DND-41 (cell line): Measurements from ENCODE around the gene MYCBPAP.

ENCODE experiments used
- ATAC-seq: fragments of 200-7000 bp; cut with Tn5 transposase; 3 replicates; pipeline ENCODE4 v1.9.1; 2021; ENCODE audit warnings: low read depth; ENCODE audit not compliant: insufficient read depth
- DNase-seq: peaks from one replicate; pipeline ENCODE4 v3.0.0-alpha.2; 2020
- H2AFZ ChIP-seq: 2 replicates; pipeline ENCODE4 v1.6.0; 2012; ENCODE audit warnings: low read depth, low read length
- H3K27ac ChIP-seq: 2 replicates; pipeline ENCODE4 v1.5.1; 2012; ENCODE audit warnings: low read length, inconsistent platforms
- H3K27me3 ChIP-seq: fragments of 200-600 bp; sonication (generic); 2 replicates; pipeline ENCODE4 v1.6.0; 2012; ENCODE audit warnings: low read length, mild to moderate bottlenecking, inconsistent platforms; ENCODE audit not compliant: insufficient read depth, poor library complexity
- H3K36me3 ChIP-seq: 2 replicates; pipeline ENCODE4 v1.5.1; 2012; ENCODE audit warnings: low read length, inconsistent platforms; ENCODE audit not compliant: insufficient read depth
- H3K4me1 ChIP-seq: 2 replicates; pipeline ENCODE4 v1.5.1; 2012; ENCODE audit warnings: mild to moderate bottlenecking, low read length; ENCODE audit not compliant: insufficient read depth
- H3K4me2 ChIP-seq: 2 replicates; pipeline ENCODE4 v1.6.0; 2012; ENCODE audit warnings: mild to moderate bottlenecking, moderate library complexity, low read length, inconsistent platforms; ENCODE audit not compliant: insufficient read depth
- H3K4me3 ChIP-seq, 2 experiments: fragments of 200-600 bp in 1 of 2; shearing (Covaris generic) in 1 of 2; 2 replicates each; pipeline ENCODE4 v1.5.1; 2012 to 2016; ENCODE audit warnings: inconsistent platforms in 2 of 2, low read length in 2 of 2, mild to moderate bottlenecking in 2 of 2, low read depth in 1 of 2, moderate library complexity in 1 of 2
- H3K79me2 ChIP-seq: 2 replicates; pipeline ENCODE4 v1.6.0; 2012; ENCODE audit warnings: low read length, inconsistent platforms; ENCODE audit not compliant: insufficient read depth
- H3K9ac ChIP-seq: 2 replicates; pipeline ENCODE4 v1.6.0; 2012; ENCODE audit warnings: low read depth, mild to moderate bottlenecking, inconsistent platforms, low read length, moderate library complexity
- H3K9me3 ChIP-seq: 2 replicates; pipeline ENCODE4 v1.5.1; 2012; ENCODE audit warnings: low read length, moderate library complexity, mild to moderate bottlenecking, inconsistent platforms; ENCODE audit not compliant: insufficient read depth, severe bottlenecking
- H4K20me1 ChIP-seq: 2 replicates; pipeline ENCODE4 v1.6.0; 2012; ENCODE audit warnings: low read length; ENCODE audit not compliant: insufficient read depth
- EZH2 ChIP-seq: IDR thresholded peaks from 3 replicates; pipeline ENCODE4 v1.6.1; 2012; ENCODE audit warnings: borderline replicate concordance, low read depth, mild to moderate bottlenecking, moderate library complexity, low read length, inconsistent platforms; ENCODE audit not compliant: severe bottlenecking
- TF ChIP-seq, protein P1 (sequence below): IDR thresholded peaks from 2 replicates; pipeline ENCODE4 v1.5.1; 2012; ENCODE audit warnings: borderline replicate concordance, low read length, moderate library complexity, mild to moderate bottlenecking; ENCODE audit not compliant: poor library complexity, severe bottlenecking; ENCODE audit errors: extremely low read depth

MYCBPAP gene

DNA sequence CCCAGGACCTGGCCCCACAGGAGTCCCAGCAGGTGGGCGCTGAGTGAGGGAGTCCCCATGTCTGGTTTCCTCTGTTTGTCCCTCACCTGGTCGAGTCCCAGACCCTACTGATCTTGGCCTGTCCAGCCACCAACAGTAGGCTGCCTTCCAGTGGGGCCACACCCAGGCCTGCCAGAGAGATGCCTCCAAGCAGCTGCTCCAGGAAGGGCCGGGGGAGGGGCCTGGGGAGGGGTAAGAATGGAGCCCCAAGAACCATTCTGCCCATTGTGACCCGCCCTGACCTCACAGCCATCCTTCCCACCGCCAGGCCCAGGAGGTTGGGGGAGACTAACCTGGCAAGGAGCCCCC lies 39.5 kb downstream of the MYCBPAP start:
- Histone ChIP-seq H3K27ac (peak overlapping the region; percentile 58; the same call in 1 of the 2 replicates), H3K79me2 (no peaks in the 10 kb centered on the region), H3K36me3 (no peaks in the 10 kb centered on the region), H3K27me3 (no peaks in the 10 kb centered on the region), H3K9ac (peak overlapping the region; percentile 66), H3K4me2 (peak overlapping the region; percentile 71), H3K4me3 (peak overlapping the region in 1 of 2 experiments; percentile 59; a peak in 2 of 4 replicates), H2AFZ (peak overlapping the region; percentile 74), H3K9me3 (no peaks in the 10 kb centered on the region), H4K20me1 (no peaks in the 10 kb centered on the region), H3K4me1 (peaks cover 21% of the 10 kb centered on the region)
- DNase-seq = no peak
- ATAC-seq = no peak
- TF ChIP-seq EZH2 = no peak
- TF ChIP-seq, protein P1, sequence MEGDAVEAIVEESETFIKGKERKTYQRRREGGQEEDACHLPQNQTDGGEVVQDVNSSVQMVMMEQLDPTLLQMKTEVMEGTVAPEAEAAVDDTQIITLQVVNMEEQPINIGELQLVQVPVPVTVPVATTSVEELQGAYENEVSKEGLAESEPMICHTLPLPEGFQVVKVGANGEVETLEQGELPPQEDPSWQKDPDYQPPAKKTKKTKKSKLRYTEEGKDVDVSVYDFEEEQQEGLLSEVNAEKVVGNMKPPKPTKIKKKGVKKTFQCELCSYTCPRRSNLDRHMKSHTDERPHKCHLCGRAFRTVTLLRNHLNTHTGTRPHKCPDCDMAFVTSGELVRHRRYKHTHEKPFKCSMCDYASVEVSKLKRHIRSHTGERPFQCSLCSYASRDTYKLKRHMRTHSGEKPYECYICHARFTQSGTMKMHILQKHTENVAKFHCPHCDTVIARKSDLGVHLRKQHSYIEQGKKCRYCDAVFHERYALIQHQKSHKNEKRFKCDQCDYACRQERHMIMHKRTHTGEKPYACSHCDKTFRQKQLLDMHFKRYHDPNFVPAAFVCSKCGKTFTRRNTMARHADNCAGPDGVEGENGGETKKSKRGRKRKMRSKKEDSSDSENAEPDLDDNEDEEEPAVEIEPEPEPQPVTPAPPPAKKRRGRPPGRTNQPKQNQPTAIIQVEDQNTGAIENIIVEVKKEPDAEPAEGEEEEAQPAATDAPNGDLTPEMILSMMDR = no peak

DNA sequence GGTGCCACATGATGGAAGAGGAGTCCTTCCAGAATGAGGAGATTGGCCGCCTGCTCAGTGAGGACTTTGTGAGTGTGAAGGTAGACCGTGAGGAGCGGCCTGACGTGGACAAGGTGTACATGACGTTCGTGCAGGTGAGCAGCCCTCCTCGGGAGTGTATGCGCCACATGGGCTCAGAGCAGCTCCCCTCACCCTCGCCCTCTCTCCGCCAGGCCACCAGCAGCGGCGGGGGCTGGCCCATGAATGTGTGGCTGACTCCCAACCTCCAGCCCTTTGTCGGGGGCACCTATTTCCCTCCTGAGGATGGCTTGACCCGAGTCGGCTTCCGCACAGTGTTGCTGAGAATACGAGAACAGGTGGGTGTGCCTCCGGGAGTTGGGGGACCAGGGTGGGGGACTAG lies 40.6 kb downstream of the MYCBPAP start:
- H3K79me2 ChIP-seq = no peaks in the 10 kb centered on the region
- no peak overlapping the region for H3K27ac ChIP-seq
- H3K9me3 ChIP-seq = no peaks in the 10 kb centered on the region
- no peak for TF ChIP-seq EZH2
- TF ChIP-seq, protein P1 = no peak
- no peak for ATAC-seq
- H3K4me1 ChIP-seq = peaks cover 18% of the 10 kb centered on the region
- DNase-seq = no peak
- no peaks in the 10 kb centered on the region for H3K36me3 ChIP-seq
- no peak overlapping the region for H3K9ac ChIP-seq
- no peaks in the 10 kb centered on the region for H3K27me3 ChIP-seq
- H2AFZ ChIP-seq = no peak overlapping the region
- no peaks in the 10 kb centered on the region for H4K20me1 ChIP-seq
- H3K4me2 ChIP-seq = no peak overlapping the region
- no peak overlapping the region for H3K4me3 ChIP-seq

DNA sequence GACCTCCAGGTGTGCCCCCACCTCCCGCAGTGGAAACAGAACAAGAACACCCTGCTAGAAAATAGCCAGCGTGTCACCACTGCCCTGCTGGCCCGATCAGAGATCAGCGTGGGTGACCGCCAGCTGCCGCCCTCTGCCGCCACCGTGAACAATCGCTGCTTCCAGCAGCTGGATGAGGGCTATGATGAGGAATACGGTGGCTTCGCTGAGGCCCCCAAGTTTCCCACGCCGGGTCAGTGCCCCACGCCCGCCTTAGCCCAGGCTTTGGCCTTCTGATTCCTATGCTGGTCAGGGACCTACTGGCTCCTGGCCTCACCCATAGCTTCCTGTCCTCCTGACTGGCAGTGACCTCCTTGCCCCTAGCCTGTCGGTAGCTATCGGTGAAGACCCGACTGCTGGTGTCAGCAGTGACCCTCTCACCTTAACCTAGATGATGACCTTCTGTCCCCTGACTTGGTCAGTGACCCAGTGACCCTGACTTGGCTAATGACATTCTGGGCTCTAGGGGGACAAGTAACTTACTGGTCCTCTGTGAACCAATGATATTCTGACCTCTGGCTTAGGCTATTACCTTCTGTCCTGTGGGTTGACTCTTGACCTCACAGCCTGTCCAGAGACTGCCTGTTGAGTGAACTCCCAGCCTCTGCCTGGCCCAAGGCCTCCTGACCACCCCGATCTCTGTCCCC lies 41.2 kb downstream of the MYCBPAP start:
- H3K9me3 ChIP-seq = no peaks in the 10 kb centered on the region
- no peak overlapping the region for H2AFZ ChIP-seq
- peaks cover 18% of the 10 kb centered on the region for H3K4me1 ChIP-seq
- no peak for ATAC-seq
- H3K4me2 ChIP-seq = no peak overlapping the region
- TF ChIP-seq EZH2 = no peak
- no peaks in the 10 kb centered on the region for H3K36me3 ChIP-seq
- H3K27me3 ChIP-seq = no peaks in the 10 kb centered on the region
- no peaks in the 10 kb centered on the region for H3K79me2 ChIP-seq
- H3K4me3 ChIP-seq = no peak overlapping the region
- no peak overlapping the region for H3K9ac ChIP-seq
- DNase-seq = no peak
- no peaks in the 10 kb centered on the region for H4K20me1 ChIP-seq
- no peak overlapping the region for H3K27ac ChIP-seq

DNA sequence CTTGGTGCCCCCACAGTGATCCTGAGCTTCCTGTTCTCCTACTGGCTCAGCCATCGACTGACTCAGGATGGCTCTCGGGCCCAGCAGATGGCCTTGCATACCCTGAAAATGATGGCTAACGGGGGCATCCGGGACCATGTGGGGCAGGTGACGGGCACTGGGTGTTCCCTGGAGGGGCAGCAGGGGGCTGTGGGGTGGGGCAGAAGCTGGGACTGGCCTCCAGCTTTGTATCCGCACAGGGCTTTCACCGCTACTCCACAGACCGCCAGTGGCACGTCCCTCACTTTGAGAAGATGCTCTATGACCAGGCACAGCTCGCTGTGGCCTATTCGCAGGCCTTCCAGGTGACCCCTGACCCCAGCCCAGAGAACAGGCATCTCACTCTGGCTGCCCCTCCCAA lies 41.7 kb downstream of the MYCBPAP start:
- Histone ChIP-seq H3K9ac (no peak overlapping the region), H3K4me1 (peaks cover 18% of the 10 kb centered on the region), H3K9me3 (no peaks in the 10 kb centered on the region), H3K27me3 (no peaks in the 10 kb centered on the region), H3K4me2 (no peak overlapping the region), H3K27ac (no peak overlapping the region), H3K4me3 (no peak overlapping the region), H3K79me2 (no peaks in the 10 kb centered on the region), H4K20me1 (no peaks in the 10 kb centered on the region), H3K36me3 (no peaks in the 10 kb centered on the region), H2AFZ (no peak overlapping the region)
- DNase-seq = no peak
- ATAC-seq = no peak
- TF ChIP-seq, protein P1 = no peak
- TF ChIP-seq EZH2 = no peak
